Nephron progenitor cell (in vitro differentiated cells): Measurements from ENCODE around the gene PARVG.

Experiments used
- DNase-seq: peaks from one replicate; pipeline ENCODE4 v3.0.0; 2021
- H3K27ac Mint-ChIP-seq: 2 replicates; pipeline ENCODE4 v1.8.0; 2021; ENCODE audit warnings: mild to moderate bottlenecking, moderate library complexity, mixed read lengths
- H3K27me3 Mint-ChIP-seq: 2 replicates; pipeline ENCODE4 v1.8.0; 2021; ENCODE audit warnings: mild to moderate bottlenecking, low read depth, mixed read lengths; ENCODE audit not compliant: poor library complexity
- H3K36me3 Mint-ChIP-seq: 2 replicates; pipeline ENCODE4 v1.8.0; 2021; ENCODE audit warnings: low read depth, mixed read lengths
- H3K4me1 Mint-ChIP-seq: 2 replicates; pipeline ENCODE4 v1.8.0; 2021; ENCODE audit warnings: mixed read lengths
- H3K4me3 Mint-ChIP-seq: 2 replicates; pipeline ENCODE4 v1.8.0; 2021; ENCODE audit warnings: mild to moderate bottlenecking, moderate library complexity, mixed read lengths
- H3K9me3 Mint-ChIP-seq: 2 replicates; pipeline ENCODE4 v1.8.0; 2021; ENCODE audit warnings: mild to moderate bottlenecking, moderate library complexity, mixed read lengths
- CTCF ChIP-seq: fragments of 200-600 bp; sonication (generic); IDR thresholded peaks from 2 replicates; pipeline ENCODE4 v1.5.0; 2021; ENCODE audit warnings: antibody characterized with exemption

The PARVG gene

GRCh38 chr22:44143105-44143474 lies 37.6 kb upstream of the PARVG start:
- peaks cover 9% of the 10 kb centered on the region for H3K9me3 Mint-ChIP-seq
- no peak for DNase-seq
- peaks cover 14% of the 10 kb centered on the region for H3K36me3 Mint-ChIP-seq
- peaks cover 16% of the 10 kb centered on the region for H3K27me3 Mint-ChIP-seq
- no peak overlapping the region for H3K4me3 Mint-ChIP-seq
- TF ChIP-seq CTCF, result no peak
- peaks cover 52% of the 10 kb centered on the region for H3K4me1 Mint-ChIP-seq
- peak overlapping the region; percentile 76 for H3K27ac Mint-ChIP-seq

DNA sequence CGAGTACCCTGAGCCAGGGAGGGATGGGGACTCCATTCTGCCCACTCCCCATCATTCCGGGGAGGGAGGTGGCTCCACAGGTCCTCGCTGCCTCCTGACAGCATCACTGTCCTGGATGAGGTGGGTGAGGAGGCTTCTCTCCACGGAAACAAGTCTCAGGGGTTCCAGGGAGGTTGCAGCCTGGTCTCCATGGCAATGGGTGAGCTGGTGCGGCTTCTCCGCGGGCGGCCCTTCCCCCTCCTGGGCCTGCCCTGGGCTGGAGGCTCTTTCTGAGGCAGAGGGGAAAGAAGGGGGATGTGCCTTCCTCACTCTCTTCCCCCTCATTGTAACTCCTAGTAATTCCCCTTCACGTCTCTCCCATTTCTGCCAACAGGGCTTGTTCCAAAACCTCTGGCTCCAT lies 37.1 kb upstream of the PARVG start:
- peaks cover 57% of the 10 kb centered on the region for H3K4me1 Mint-ChIP-seq
- peak overlapping the region; percentile 95 for H3K27ac Mint-ChIP-seq
- peaks cover 4% of the 10 kb centered on the region for H3K9me3 Mint-ChIP-seq
- H3K4me3 Mint-ChIP-seq, result no peak overlapping the region
- peaks cover 10% of the 10 kb centered on the region for H3K36me3 Mint-ChIP-seq
- TF ChIP-seq CTCF, result no peak
- DNase-seq, result no peak
- peaks cover 21% of the 10 kb centered on the region for H3K27me3 Mint-ChIP-seq

- Mint-ChIP-seq H3K4me3 (no peak overlapping the region), H3K27me3 (peaks cover 25% of the 10 kb centered on the region), H3K4me1 (peaks cover 59% of the 10 kb centered on the region), H3K9me3 (no peaks in the 10 kb centered on the region), H3K36me3 (peaks cover 5% of the 10 kb centered on the region), H3K27ac (peak overlapping the region; percentile 95)
- no peak for DNase-seq
- TF ChIP-seq CTCF, result no peak
Measured at GRCh38 chr22:44144046-44144569, 36.6 kb upstream of the PARVG start.

- Mint-ChIP-seq H3K36me3 (no peaks in the 10 kb centered on the region), H3K27ac (no peak overlapping the region), H3K4me3 (no peak overlapping the region), H3K27me3 (peaks cover 25% of the 10 kb centered on the region), H3K9me3 (no peaks in the 10 kb centered on the region), H3K4me1 (peaks cover 59% of the 10 kb centered on the region)
- DNase-seq, result no peak
- no peak for TF ChIP-seq CTCF
Measured at GRCh38 chr22:44145544-44145943, 35.2 kb upstream of the PARVG start.

DNA sequence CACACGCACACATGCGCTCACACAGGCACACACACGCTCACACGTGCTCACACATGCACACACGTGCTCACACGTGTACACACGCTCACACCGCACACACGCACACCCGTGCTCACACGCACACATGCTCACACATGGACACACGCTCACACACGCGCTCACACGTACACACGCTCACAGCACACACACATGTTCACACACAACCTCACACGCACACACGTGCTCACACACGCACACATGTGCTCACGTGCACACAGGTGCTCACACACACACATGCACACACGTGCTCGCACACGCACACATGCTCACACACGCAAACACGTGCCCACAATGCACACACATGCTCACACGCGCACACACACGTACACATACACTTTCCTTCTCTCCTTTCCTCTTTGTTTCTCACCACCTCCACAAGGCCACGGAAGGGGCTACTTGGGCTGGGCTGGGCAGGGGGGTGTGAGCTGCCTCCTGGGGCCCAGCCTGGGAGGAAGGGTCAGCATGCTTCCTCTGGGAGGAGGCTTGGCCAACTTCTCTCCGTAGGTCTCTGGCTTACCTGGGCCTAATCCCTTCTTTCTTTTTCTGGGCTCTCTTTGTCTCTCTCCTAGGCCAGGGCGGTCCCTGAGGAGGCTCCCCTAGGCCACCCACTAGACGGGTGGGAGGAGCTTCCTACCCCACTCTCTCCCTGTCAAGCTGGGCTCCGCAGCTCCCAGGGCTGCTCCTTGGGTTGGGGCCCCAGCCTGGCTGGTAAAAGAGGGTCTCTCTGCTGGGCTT lies 34.5 kb upstream of the PARVG start:
- Mint-ChIP-seq H3K27me3 (peaks cover 25% of the 10 kb centered on the region), H3K4me3 (peak overlapping the region; percentile 68), H3K36me3 (no peaks in the 10 kb centered on the region), H3K4me1 (peaks cover 59% of the 10 kb centered on the region), H3K27ac (peak overlapping the region; percentile 52), H3K9me3 (no peaks in the 10 kb centered on the region)
- DNase-seq, result no peak
- no peak for TF ChIP-seq CTCF
